Ovary (tissue), 3 donors: ENCODE measurements around the gene LRRC37A2.
"Not testable (repeated sequence)": the region's sequence is repeated elsewhere in the genome, so short reads cannot be mapped to it uniquely, and the experiment has no call there.

ENCODE experiments used
- CTCF ChIP-seq, 3 donors: fragments of 450-650 bp in 2 of 3; fragments of 200-600 bp in 1 of 3; IDR thresholded peaks; one replicate each; pipeline versions ENCODE4 v1.5.1 to v1.8.0; 2016 to 2022; ENCODE audit warnings: antibody characterized with exemption in 3 of 3, mild to moderate bottlenecking in 1 of 3
- EP300 ChIP-seq: sonication (generic); formaldehyde crosslinking; IDR thresholded peaks from one replicate; pipeline ENCODE4 v1.6.1; 2017; ENCODE audit warnings: antibody characterized with exemption
- POLR2A ChIP-seq: fragments of 450-650 bp; IDR thresholded peaks from one replicate; pipeline ENCODE4 v1.6.1; 2017; ENCODE audit warnings: antibody characterized with exemption, mild to moderate bottlenecking, moderate library complexity
- donor health status: DM: no; HTN: no; CAD: no.

- not testable (repeated sequence) for TF ChIP-seq CTCF (IDR thresholded peaks at IDR 0.05); POLR2A; EP300
Observed at GRCh38 chr17:46600767-46601166, 88.5 kb downstream of the LRRC37A2 start.
